Omental fat pad (tissue), 4 donors: ENCODE results near the gene LZTR1. TPM values are rescaled to one million over a fixed set of nuclear protein-coding genes. Genes with fewer than 3 reads are reported as not detected.

ENCODE experiments used
- ATAC-seq: fragments of 150-250 bp; one replicate; pipeline ENCODE4 v1.9.1; 2016; ENCODE audit warnings: mild to moderate bottlenecking, moderate library complexity; ENCODE audit not compliant: low FRiP score
- DNase-seq: peaks from one replicate; pipeline ENCODE4 v3.0.0-alpha.2; 2019; ENCODE audit warnings: low spot score
- CTCF ChIP-seq, 3 donors: fragments of 450-650 bp; IDR thresholded peaks; one replicate each; pipeline ENCODE4 v1.5.1; 2016 to 2017; ENCODE audit warnings: antibody characterized with exemption in 3 of 3, mild to moderate bottlenecking in 3 of 3, moderate library complexity in 2 of 3
- total RNA-seq, 4 donors: library from RNA; depleted of rRNA; stranded (reverse); fragments of >200 nt; gene quantifications; one replicate each; pipeline ENCODE4 v1.1.0, GENCODE V29; 2016

The LZTR1 gene
- total RNA-seq, 4 donors from 2014 or later = 45.8 to 66.5 (median 56.9) TPM

GRCh38 chr22:21026783-21027692 lies 44.9 kb downstream of the LZTR1 start:
- no peak for TF ChIP-seq CTCF (IDR thresholded peaks at IDR 0.05)
- peak; percentile 58 for ATAC-seq
- no peak for DNase-seq

- no peak for TF ChIP-seq CTCF (IDR thresholded peaks at IDR 0.05)
- DNase-seq (no peak), ATAC-seq (no peak)
These were observed 46.5 kb downstream of the LZTR1 start for GRCh38 chr22:21028277-21029251.

GRCh38 chr22:21029486-21030025 lies 47.5 kb downstream of the LZTR1 start:
- no peak for ATAC-seq
- no peak for TF ChIP-seq CTCF (IDR thresholded peaks at IDR 0.05)
- DNase-seq = no peak

- DNase-seq (no peak), ATAC-seq (no peak)
- no peak for TF ChIP-seq CTCF (IDR thresholded peaks at IDR 0.05)
These were observed 47.9 kb downstream of the LZTR1 start for GRCh38 chr22:21030032-21030431.

GRCh38 chr22:21030621-21031544 lies 48.8 kb downstream of the LZTR1 start:
- TF ChIP-seq CTCF (IDR thresholded peaks at IDR 0.05) = no peak
- DNase-seq (no peak), ATAC-seq (no peak)

- ATAC-seq = no peak
- DNase-seq = no peak
- TF ChIP-seq CTCF (IDR thresholded peaks at IDR 0.05) = no peak
These were observed 49.5 kb downstream of the LZTR1 start for GRCh38 chr22:21031545-21032036.
